ENCODE data around the gene RBMS3.

DNA sequence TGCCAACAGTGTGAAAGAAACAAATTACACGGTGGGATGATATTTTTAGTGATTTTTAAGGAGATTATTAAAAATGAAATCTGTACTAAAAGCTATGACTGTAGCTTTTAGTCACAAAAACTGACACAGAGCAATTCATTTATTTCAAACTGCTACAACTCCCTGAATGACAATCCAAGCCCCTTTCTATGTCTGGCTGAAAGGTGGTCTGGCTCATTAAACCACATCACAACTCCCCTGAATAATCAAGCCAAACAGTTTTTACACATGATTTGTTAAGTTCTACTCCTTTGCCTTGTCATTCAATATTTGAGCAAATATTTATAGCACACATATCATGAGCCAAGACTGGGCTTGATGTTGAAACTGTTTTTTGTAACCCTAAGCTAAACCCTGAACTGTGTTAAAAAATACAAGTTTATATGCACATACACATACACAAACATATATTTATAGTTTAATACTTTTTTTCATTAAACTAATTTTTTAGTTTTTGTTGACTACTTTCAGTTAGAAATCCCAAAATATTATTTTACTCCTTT lies 125.5 kb downstream of the RBMS3 start:
- no peak for TF ChIP-seq POLR2A (IDR thresholded peaks at IDR 0.05)
- TF ChIP-seq, protein P1, sequence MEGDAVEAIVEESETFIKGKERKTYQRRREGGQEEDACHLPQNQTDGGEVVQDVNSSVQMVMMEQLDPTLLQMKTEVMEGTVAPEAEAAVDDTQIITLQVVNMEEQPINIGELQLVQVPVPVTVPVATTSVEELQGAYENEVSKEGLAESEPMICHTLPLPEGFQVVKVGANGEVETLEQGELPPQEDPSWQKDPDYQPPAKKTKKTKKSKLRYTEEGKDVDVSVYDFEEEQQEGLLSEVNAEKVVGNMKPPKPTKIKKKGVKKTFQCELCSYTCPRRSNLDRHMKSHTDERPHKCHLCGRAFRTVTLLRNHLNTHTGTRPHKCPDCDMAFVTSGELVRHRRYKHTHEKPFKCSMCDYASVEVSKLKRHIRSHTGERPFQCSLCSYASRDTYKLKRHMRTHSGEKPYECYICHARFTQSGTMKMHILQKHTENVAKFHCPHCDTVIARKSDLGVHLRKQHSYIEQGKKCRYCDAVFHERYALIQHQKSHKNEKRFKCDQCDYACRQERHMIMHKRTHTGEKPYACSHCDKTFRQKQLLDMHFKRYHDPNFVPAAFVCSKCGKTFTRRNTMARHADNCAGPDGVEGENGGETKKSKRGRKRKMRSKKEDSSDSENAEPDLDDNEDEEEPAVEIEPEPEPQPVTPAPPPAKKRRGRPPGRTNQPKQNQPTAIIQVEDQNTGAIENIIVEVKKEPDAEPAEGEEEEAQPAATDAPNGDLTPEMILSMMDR (IDR thresholded peaks at IDR 0.05), result no peak
- no peak for TF ChIP-seq POLR2AphosphoS5 (IDR thresholded peaks at IDR 0.05)
